Activated T-helper 2 cell treated with anti-CD3 and anti-CD28 coated beads, Interferon-gamma antibody, Interleukin-2, Interleukin-4, amounts not matched to agents 10 μg/mL and 5 μg/mL and 100 μg/mL, durations not matched to agents 14 hours and 24 hours and 36 hours (primary cell): ENCODE data around the gene FANCI. TPM values are rescaled to one million over a fixed set of nuclear protein-coding genes. Genes with fewer than 3 reads are reported as not detected.

Experiments used
- DNase-seq: peaks from one replicate; pipeline ENCODE4 v3.0.0; 2021; ENCODE audit warnings: low spot score
- H3K27ac Mint-ChIP-seq: one replicate; pipeline ENCODE4 v1.8.0; 2021; ENCODE audit warnings: mixed read lengths
- H3K27me3 Mint-ChIP-seq: one replicate; pipeline ENCODE4 v1.8.0; 2021; ENCODE audit warnings: low read depth, mixed read lengths
- H3K36me3 Mint-ChIP-seq: one replicate; pipeline ENCODE4 v1.8.0; 2021; ENCODE audit warnings: low read depth, mixed read lengths
- H3K4me1 Mint-ChIP-seq: one replicate; pipeline ENCODE4 v1.8.0; 2021; ENCODE audit warnings: low read depth, mixed read lengths
- H3K4me3 Mint-ChIP-seq: one replicate; pipeline ENCODE4 v1.8.0; 2021; ENCODE audit warnings: low read depth, mild to moderate bottlenecking, moderate library complexity, mixed read lengths
- H3K9me3 Mint-ChIP-seq: one replicate; pipeline ENCODE4 v1.8.0; 2021; ENCODE audit warnings: mixed read lengths
- intact Hi-C: fragments of 100-400 bp; cut with micrococcal nuclease; formaldehyde crosslinking; loops from one replicate; pipeline ENCODE4 v1.15.1; 2023
- total RNA-seq: library from RNA; stranded (reverse); gene quantifications from 2 replicates; pipeline ENCODE4 v1.2.3, GENCODE V29; 2022

FANCI gene
- total RNA-seq, 1 donor from 2014 or later = 176 TPM

DNA sequence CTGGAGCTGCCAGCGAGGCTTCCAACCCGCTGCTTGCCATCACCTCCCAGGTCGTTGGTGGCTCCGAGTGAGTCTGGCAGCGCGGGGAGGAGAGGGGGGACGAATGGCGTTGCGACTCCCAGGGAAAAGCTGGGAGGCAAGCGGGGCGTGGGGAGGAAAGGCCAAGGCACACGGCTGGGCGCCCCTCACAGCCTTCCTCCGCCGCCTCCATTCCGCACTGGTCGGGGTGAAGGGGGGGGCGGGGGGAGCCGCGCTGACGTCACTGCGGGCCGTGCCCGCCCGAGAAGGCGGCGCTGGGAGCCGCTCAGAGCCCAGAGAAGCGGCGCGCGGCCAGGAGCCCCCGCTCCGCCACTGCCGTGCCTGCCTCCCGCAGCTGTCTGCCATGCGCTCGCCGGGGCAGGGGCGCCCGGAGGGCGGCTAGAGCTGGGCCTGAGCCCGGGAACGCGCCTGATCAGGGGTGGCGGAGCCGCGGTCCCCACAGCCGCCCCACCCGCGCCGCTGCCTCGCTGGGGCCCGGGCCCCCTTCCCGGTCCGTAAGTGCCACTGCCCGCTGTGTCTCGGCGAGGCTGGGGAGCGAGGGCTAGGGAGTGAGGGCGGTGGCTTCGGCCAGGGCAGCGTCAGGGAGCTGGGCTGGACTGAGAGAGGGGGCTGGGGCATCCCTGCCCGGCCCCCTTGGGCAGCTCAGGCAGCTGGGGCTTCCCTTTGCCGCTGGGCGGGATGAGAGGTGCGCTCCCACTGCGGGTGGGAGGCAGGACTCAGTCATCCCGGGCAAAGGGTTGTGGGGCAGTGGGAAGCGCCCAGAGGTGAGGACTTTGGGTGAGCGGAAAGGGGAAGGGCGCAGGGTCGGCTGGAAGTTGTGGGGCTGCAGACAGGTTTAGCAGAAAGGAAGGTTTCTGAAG, 118.7 kb downstream of the FANCI start:
- Mint-ChIP-seq H3K9me3 (no peaks in the 10 kb centered on the region), H3K27me3 (peaks cover 82% of the 10 kb centered on the region), H3K27ac (no peak overlapping the region), H3K4me3 (no peak overlapping the region), H3K4me1 (peaks cover 8% of the 10 kb centered on the region), H3K36me3 (no peaks in the 10 kb centered on the region)
- intact Hi-C loops = no loop called here
- no peak for DNase-seq

DNA sequence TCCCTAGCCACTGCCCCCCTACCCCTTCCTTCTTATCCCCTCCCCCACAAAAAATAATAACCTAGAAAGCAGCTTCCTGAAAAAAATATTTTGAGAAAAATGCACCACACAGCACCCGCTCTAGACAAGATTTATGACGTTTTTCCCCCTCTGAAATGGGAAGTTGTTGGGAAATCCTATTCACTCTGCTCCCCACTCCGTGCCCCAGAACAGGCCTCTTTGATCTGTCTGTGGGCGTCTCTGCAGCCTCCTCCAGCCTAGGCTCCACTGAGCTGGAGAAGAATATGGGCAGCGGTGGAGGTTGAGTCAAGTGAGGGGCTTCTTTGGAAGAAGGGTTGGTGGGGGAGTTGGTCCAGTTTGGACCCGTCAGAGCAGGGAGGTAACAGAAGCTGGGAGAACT, 119.4 kb downstream of the FANCI start:
- Mint-ChIP-seq H3K36me3 (no peaks in the 10 kb centered on the region), H3K27me3 (peaks cover 77% of the 10 kb centered on the region), H3K9me3 (no peaks in the 10 kb centered on the region), H3K4me3 (no peak overlapping the region), H3K27ac (no peak overlapping the region), H3K4me1 (peaks cover 7% of the 10 kb centered on the region)
- intact Hi-C loops = no loop called here
- DNase-seq = no peak

DNA sequence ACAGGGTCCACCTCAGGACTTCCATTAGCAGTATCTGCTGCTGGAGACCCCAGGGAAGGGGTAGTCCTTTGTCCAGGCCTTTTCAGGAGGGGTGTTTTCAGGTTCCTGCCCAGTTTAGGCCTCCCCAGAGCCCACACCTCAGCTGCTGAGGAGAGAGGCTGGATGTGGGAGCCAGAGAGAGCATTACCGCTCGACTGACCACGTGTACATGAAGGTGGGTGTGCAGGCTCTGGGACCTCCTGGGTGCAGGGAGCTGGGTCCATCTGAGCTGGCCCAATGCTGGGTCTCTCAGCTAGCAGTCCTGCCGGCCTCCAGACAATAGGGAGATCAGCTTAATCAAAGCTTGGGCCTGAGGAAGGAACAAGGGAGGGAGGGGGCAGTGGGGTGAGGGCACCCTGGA, 120.0 kb downstream of the FANCI start:
- Mint-ChIP-seq H3K4me3 (no peak overlapping the region), H3K27ac (no peak overlapping the region), H3K4me1 (peaks cover 3% of the 10 kb centered on the region), H3K27me3 (peaks cover 76% of the 10 kb centered on the region), H3K9me3 (no peaks in the 10 kb centered on the region), H3K36me3 (no peaks in the 10 kb centered on the region)
- no peak for DNase-seq
- intact Hi-C loops = no loop called here

DNA sequence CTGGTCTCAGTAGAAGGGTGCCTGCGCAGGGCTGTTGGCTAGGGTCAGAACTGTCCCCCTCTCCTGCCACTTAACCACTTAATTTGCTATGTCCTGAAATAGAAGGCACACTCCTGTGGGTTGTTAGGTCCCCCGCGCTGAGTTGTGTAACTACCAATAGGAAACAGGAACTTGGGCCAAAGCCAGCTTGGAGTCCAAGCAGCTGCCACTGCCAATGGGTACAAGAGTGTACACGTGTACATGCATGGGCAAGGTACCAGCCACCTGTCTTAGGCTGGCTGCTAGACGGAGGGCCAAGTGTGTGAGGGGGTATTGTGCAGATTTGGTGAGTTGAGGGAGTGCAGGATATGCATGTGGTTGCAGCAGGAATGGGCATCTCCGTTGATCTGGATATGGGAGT, 120.6 kb downstream of the FANCI start:
- Mint-ChIP-seq H3K9me3 (no peaks in the 10 kb centered on the region), H3K4me1 (peaks cover 3% of the 10 kb centered on the region), H3K27ac (no peak overlapping the region), H3K27me3 (peaks cover 80% of the 10 kb centered on the region), H3K4me3 (no peak overlapping the region), H3K36me3 (no peaks in the 10 kb centered on the region)
- no peak for DNase-seq
- intact Hi-C loops = no loop called here

DNA sequence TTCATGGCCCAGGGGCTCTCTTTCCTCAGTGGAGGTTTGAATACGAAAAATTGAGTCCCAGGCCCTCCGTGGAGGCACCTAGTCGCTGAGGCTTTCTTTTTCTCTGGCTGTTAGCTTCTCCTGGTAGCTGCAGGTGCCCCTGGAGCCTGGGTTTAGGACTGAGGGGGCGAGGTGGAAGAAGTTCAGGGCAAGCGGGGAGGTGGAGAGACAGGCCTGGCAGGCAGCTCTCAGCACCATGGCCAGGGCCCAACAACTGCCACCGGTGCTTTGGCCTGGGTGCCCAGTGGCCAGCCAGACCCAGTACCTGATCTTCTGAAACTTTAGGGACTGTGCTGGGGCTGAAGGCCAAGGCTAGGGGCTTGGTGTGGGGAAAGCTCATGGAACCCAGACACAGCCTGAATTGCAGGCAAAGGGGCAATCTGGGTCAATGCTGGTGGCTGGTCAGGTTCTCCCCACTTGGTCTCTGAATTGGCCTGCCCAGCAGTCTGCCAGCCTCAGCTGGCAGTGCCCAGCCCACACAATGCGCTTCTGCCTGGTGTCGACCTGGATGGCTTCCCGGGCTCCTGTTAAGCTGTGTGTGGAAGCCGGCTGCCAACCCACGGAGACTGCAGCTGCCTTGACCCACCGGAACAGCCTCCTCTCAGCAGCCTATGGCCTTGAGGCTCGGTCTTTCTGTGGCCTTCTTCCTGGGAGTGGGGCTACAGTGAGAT, 121.1 kb downstream of the FANCI start:
- no peak overlapping the region for H3K27ac Mint-ChIP-seq
- no peak overlapping the region for H3K4me3 Mint-ChIP-seq
- H3K4me1 Mint-ChIP-seq = peaks cover 3% of the 10 kb centered on the region
- H3K36me3 Mint-ChIP-seq = no peaks in the 10 kb centered on the region
- no peaks in the 10 kb centered on the region for H3K9me3 Mint-ChIP-seq
- intact Hi-C loops = no loop called here
- peaks cover 80% of the 10 kb centered on the region for H3K27me3 Mint-ChIP-seq
- no peak for DNase-seq

DNA sequence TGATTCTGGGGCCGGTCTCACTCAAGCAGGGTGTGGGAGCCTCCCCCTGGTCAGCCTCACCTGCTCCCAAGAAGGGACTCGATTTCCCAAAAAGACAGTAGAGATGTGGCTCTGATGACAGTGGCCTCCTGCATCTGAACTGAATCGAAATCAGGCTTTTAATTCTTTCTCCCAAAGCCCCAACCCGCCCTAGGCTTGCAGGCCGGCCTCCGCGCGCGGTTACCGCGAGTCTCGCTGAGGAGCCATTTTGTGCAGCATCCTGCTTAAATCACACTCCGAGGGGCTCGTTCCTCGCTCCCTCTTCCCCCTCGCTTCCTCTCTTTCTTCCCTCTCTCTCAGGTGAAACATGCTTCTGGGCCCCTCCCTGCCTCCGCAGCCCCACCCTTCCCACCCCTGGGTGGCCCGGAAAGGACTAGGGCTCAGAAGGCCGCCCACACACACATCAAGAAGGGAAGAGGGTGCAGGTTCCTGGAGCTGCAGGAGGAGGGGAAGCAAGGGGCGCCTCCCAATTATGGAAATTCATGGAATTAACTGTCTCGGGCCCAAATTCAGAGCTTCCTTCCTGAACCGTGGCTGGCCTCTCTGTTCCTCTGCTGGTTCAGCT, 121.8 kb downstream of the FANCI start:
- H3K36me3 Mint-ChIP-seq = no peaks in the 10 kb centered on the region
- intact Hi-C loops = no loop called here
- peaks cover 3% of the 10 kb centered on the region for H3K4me1 Mint-ChIP-seq
- no peaks in the 10 kb centered on the region for H3K9me3 Mint-ChIP-seq
- no peak overlapping the region for H3K4me3 Mint-ChIP-seq
- H3K27ac Mint-ChIP-seq = no peak overlapping the region
- H3K27me3 Mint-ChIP-seq = peaks cover 81% of the 10 kb centered on the region
- DNase-seq = no peak

Other genes starting within 250 kb of the FANCI start
- 57.2 and 59.3 TPM in 2 replicates for gene ABHD2, start 155.5 kb upstream of the FANCI start, total RNA-seq
- 0.21 and 0.52 TPM in 2 replicates for gene RLBP1, start 22.4 kb upstream of the FANCI start, total RNA-seq
- 124 and 131 TPM in 2 replicates for gene POLG, start 90.8 kb downstream of the FANCI start, total RNA-seq